ENCODE measurements around the gene DLEU7.

Gene DLEU7

DNA sequence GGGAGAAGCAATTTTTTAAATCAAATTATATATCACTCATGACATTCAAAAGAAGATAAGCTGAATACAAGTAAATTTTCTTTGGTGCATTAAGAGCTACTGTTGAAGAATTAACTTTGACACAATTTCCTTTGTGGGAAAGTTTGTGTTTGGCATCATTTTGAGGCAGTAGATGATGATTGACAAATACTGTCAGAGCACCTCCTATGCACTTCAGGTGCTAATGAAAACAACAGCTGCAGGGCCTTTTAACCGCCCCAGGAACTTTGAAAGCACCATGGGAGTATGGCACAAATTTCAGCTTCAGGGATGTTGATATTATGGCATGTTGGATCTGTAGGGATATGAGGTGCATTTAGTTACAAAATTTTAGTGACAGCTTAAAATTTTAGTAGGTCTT, 21.0 kb upstream of the DLEU7 start:
- DNase-seq (ENCODE audit: insufficient read length, low spot score), result no peak
- TF ChIP-seq, protein P1, sequence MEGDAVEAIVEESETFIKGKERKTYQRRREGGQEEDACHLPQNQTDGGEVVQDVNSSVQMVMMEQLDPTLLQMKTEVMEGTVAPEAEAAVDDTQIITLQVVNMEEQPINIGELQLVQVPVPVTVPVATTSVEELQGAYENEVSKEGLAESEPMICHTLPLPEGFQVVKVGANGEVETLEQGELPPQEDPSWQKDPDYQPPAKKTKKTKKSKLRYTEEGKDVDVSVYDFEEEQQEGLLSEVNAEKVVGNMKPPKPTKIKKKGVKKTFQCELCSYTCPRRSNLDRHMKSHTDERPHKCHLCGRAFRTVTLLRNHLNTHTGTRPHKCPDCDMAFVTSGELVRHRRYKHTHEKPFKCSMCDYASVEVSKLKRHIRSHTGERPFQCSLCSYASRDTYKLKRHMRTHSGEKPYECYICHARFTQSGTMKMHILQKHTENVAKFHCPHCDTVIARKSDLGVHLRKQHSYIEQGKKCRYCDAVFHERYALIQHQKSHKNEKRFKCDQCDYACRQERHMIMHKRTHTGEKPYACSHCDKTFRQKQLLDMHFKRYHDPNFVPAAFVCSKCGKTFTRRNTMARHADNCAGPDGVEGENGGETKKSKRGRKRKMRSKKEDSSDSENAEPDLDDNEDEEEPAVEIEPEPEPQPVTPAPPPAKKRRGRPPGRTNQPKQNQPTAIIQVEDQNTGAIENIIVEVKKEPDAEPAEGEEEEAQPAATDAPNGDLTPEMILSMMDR (IDR thresholded peaks at IDR 0.05; ENCODE audit: insufficient read depth, missing control alignments), result no peak
- no peak for FAIRE-seq

DNA sequence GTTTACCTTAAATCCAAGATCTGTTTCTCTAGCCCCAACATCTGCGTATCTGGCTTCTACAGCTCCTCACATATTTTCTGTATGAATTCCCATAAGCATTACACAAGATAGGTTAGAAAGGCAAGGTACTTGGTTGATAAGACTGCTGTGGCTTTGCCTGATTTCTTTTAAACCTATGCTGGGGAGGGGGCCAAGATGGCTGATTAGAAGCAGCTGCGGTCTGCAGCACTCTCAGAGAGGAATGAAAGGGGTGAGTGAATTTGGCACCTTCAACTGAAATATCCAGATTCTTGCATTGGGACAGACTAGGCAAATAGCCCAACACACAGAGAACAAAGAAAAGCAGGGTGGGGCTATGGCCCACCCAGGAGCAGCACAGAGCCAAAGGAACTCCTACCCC, 12.2 kb upstream of the DLEU7 start:
- no peak for DNase-seq (ENCODE audit: insufficient read length, low spot score)
- TF ChIP-seq, protein P1 (IDR thresholded peaks at IDR 0.05; ENCODE audit: insufficient read depth, missing control alignments), result no peak
- no peak for FAIRE-seq

DNA sequence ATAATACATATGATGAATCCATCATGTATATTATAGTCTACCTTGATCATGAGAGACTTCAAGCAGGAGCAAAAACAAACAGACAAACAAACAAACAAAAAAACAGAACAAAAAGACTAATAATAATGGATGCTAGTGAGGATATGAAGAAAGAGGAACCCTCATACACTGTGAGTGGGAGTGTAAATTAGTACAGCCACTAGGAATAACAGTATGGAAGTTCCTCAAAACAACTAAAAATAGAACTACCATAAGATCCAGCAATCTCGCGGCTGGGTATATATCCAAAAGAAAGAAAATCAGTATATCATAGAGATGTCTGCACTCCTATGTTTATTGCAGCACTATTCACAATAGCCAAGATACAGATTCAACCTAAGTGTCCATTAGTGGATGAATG, 7.0 kb upstream of the DLEU7 start:
- DNase-seq (ENCODE audit: insufficient read length, low spot score) (no peak), FAIRE-seq (no peak)
- TF ChIP-seq, protein P1 (IDR thresholded peaks at IDR 0.05; ENCODE audit: insufficient read depth, missing control alignments), result no peak

DNA sequence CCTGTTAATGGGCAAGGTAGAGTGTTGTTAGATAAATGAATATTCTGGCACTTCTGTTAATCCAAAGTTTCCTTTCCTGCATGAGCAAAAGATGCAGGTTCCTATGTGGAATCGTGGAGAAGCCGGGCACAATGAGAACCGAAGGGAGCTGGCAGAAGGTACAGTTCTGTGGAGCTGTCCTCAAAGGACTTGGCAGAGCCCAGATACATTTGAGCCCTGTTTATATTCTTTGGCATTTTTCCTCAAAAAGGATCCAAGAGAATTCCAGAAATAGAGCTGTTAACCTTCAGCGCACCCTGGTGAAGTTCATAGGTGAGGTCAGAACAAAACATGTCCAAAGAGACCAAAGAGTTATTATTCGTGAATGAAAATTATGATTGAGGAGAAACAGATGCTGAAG, 4.0 kb upstream of the DLEU7 start:
- no peak for DNase-seq (ENCODE audit: insufficient read length, low spot score)
- FAIRE-seq, result no peak
- TF ChIP-seq, protein P1 (IDR thresholded peaks at IDR 0.05; ENCODE audit: insufficient read depth, missing control alignments), result no peak

DNA sequence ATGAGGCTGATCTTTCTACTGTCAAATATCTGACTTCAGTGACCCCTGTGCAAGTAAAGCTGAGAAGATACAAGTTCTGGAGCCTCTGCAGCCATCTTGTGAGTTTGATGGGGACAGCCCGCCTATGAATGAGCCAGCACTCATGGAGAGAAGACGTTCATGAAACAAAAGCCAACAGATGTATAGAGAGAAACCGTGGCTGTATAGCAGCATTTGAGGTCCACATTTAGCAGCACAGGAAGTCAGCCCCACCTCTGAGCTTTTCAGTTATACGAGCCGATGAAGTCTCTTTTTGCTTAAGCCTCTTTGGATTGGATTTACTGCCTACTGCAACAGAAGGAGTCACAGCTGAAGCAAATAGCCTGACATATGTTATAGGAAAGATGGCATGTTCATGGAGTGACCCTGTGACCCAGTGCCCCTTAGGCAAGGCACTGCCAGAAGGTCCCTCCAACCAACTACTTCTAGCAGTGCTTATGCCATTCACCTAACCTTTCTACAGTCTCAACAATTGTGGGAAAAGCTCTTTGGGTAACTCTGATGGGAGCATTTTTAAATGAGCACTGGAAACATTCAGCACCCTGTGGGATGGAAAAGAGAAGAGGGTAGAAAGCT, 3.5 kb upstream of the DLEU7 start:
- FAIRE-seq (peak; percentile 86), DNase-seq (ENCODE audit: insufficient read length, low spot score) (no peak)
- TF ChIP-seq, protein P1 (IDR thresholded peaks at IDR 0.05; ENCODE audit: insufficient read depth, missing control alignments), result no peak

DNA sequence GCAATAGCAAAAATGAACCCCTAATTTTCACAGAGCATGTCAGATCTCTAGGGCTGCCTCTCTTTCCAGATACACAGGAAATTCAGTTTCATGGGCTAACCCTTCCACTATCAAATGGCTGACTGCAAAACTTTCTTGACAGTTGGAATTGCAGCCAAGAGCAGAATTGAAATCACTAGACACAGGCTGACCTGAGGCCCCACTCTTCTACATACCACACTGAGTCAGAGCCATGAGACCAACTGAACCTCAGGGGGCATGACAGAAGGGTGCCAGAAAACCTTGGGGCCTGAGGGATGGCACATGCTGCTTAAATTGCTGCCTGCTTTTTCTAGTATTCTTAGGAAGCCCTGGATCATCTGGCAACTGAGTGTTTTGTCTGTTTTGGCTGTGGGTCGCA, 1.7 kb upstream of the DLEU7 start:
- TF ChIP-seq, protein P1 (IDR thresholded peaks at IDR 0.05; ENCODE audit: insufficient read depth, missing control alignments), result no peak
- FAIRE-seq (no peak), DNase-seq (ENCODE audit: insufficient read length, low spot score) (no peak)

DNA sequence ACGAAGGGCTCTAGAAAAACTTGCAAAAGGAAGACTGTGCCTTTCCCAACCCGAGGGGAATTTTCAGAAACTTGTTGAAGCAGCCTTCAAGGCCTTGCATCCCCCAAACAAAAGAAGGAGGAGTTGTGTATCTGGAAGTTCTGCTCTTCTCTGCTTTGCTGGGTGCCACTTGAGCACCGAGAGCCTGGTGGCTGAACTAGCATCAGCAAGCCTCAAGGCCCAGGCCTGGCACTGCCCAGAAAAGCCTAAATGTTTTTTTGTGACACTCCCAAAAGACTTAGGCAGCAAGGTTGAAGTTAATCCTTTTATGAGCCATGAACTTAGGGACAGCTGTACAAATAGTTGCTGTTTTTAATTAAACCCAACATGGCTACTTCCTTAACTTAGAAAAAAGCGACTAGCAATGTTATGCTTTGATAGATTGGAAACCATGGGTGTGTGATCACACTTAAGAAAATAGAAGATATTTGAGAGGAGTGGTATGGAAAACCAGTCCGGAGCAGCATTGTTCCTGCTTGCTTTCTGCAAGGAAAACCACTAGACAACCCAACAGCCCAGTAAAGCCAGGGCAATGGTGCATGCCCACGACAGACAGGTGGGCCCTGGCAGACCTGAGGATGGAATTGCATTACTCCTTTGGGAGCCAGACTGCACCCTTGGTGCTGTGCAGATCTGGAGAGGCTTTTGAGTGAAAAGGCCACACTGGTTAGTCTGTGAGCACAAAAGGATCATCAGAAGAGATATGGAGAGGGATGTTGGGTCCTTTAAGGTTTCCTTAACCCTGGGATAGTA, 788 bp upstream of the DLEU7 start:
- DNase-seq (ENCODE audit: insufficient read length, low spot score), result no peak
- FAIRE-seq, result no peak
- TF ChIP-seq, protein P1 (IDR thresholded peaks at IDR 0.05; ENCODE audit: insufficient read depth, missing control alignments), result no peak

Data from D721Med (cell line).